CD4-positive, alpha-beta T cell treated with Interleukin-4 for 4 hours (primary cell): Measurements from ENCODE around the gene NDUFA5.
"Not testable (repeated sequence)": the region's sequence is repeated elsewhere in the genome, so short reads cannot be mapped to it uniquely, and the experiment has no call there.

Experiments
- DNase-seq: peaks from one replicate; pipeline ENCODE4 v3.0.0-alpha.2; 2020

Gene NDUFA5

GRCh38 chr7:123555484-123555883, 2.1 kb downstream of the NDUFA5 start:
- no peak for DNase-seq

GRCh38 chr7:123553159-123553558, 4.5 kb downstream of the NDUFA5 start:
- DNase-seq = no peak

- DNase-seq = no peak
These were observed 5.0 kb downstream of the NDUFA5 start for GRCh38 chr7:123552641-123553040.

- DNase-seq = not testable (repeated sequence)
These were observed 5.5 kb downstream of the NDUFA5 start for GRCh38 chr7:123552134-123552533.

- no peak for DNase-seq
These were observed 9.2 kb downstream of the NDUFA5 start for GRCh38 chr7:123548406-123548805.

- no peak for DNase-seq
These were observed 17.7 kb downstream of the NDUFA5 start for GRCh38 chr7:123539871-123540270.

GRCh38 chr7:123538897-123539296, 18.7 kb downstream of the NDUFA5 start:
- no peak for DNase-seq

GRCh38 chr7:123538189-123538714, 19.4 kb downstream of the NDUFA5 start:
- DNase-seq = no peak

- peak; percentile 51 for DNase-seq
These were observed 20.5 kb downstream of the NDUFA5 start for GRCh38 chr7:123537026-123537642.

GRCh38 chr7:123535517-123535916, 22.1 kb downstream of the NDUFA5 start:
- no peak for DNase-seq

- peak; percentile 93 for DNase-seq
These were observed 23.0 kb downstream of the NDUFA5 start, which contains the start of gene IQUB for GRCh38 chr7:123534383-123535260. IQUB (minus strand) TSS chr7:123534595; CDS start chr7:123512340, 22,255 bp downstream.

GRCh38 chr7:123533929-123534382, 23.7 kb downstream of the NDUFA5 start:
- peak; percentile 42 for DNase-seq

- no peak for DNase-seq
These were observed 24.1 kb downstream of the NDUFA5 start for GRCh38 chr7:123533553-123533917.

- peak; percentile 15 for DNase-seq
These were observed 24.6 kb downstream of the NDUFA5 start for GRCh38 chr7:123532788-123533552.

GRCh38 chr7:123532343-123532742, 25.3 kb downstream of the NDUFA5 start:
- not testable (repeated sequence) for DNase-seq

- DNase-seq = not testable (repeated sequence)
These were observed 27.5 kb downstream of the NDUFA5 start for GRCh38 chr7:123530035-123530591.

GRCh38 chr7:123528265-123528664, 29.4 kb downstream of the NDUFA5 start:
- no peak for DNase-seq

- not testable (repeated sequence) for DNase-seq
These were observed 29.8 kb downstream of the NDUFA5 start for GRCh38 chr7:123527712-123528225.

GRCh38 chr7:123526533-123526932, 31.1 kb downstream of the NDUFA5 start:
- DNase-seq = not testable (repeated sequence)

GRCh38 chr7:123522066-123522465, 35.6 kb downstream of the NDUFA5 start:
- no peak for DNase-seq

GRCh38 chr7:123505221-123505620, 52.4 kb downstream of the NDUFA5 start:
- DNase-seq = no peak

- DNase-seq = no peak
These were observed 55.4 kb downstream of the NDUFA5 start for GRCh38 chr7:123502201-123502600.
